SK-N-SH (cell line): Measurements from ENCODE around the gene USP4. TPM values are rescaled to one million over a fixed set of nuclear protein-coding genes. Genes with fewer than 3 reads are reported as not detected.

Experiments used
- CTCF ChIA-PET: fragments of 300-600, 350-600 bp; formaldehyde crosslinking; extraction: SDS; loops from one replicate; lab custom pipeline; 2021; lab: Yijun Ruan, JAX
- POLR2A ChIA-PET: fragments of 350-600 bp; sonication (Branson Sonifier 250); formaldehyde crosslinking; extraction: SDS; loops from one replicate; lab custom pipeline; 2020; ENCODE audit warnings: antibody characterized with exemption, inconsistent platforms; lab: Yijun Ruan, JAX
- DNase-seq: peaks from one replicate; pipeline ENCODE4 v3.0.0; 2012
- H2AFZ ChIP-seq: fragments of 200-600 bp; sonication (generic); 2 replicates; pipeline ENCODE4 v1.8.1; 2016; ENCODE audit warnings: antibody characterized with exemption, mild to moderate bottlenecking, low read depth
- H3F3A ChIP-seq: fragments of 200-600 bp; sonication (generic); replicated peaks from 2 replicates; pipeline ENCODE3; 2016; ENCODE audit warnings: antibody characterized with exemption, mild to moderate bottlenecking; ENCODE audit not compliant: insufficient read depth
- H3K27ac ChIP-seq, 2 experiments: fragments of 200-500 bp in 1 of 2; fragments of 200-600 bp in 1 of 2; sonication (Bioruptor generic) in 1 of 2; sonication (generic), shearing (Covaris generic) in 1 of 2; 2 replicates each; pipeline versions ENCODE4 v1.5.1 to v1.6.1; 2014 to 2016; ENCODE audit warnings: low read depth in 2 of 2, inconsistent platforms in 1 of 2, low read length in 1 of 2, mild to moderate bottlenecking in 1 of 2, mixed read lengths in 1 of 2
- H3K27me3 ChIP-seq: fragments of 200-600 bp; sonication (generic), shearing (Covaris generic); 2 replicates; pipeline ENCODE4 v1.6.1; 2016; ENCODE audit warnings: mixed run types; ENCODE audit not compliant: insufficient read depth
- H3K36me3 ChIP-seq, 2 experiments: fragments of 200-500 bp in 1 of 2; fragments of 200-600 bp in 1 of 2; sonication (Bioruptor generic) in 1 of 2; sonication (generic) in 1 of 2; replicated peaks in 1 of 2; 2 replicates each; pipeline versions ENCODE3 to v1.5.1; 2014 to 2016; ENCODE audit warnings: low read length in 1 of 2, mild to moderate bottlenecking in 1 of 2; ENCODE audit not compliant: insufficient read depth in 2 of 2, control insufficient read depth in 1 of 2
- H3K4me1 ChIP-seq, 2 experiments: fragments of 200-500 bp in 1 of 2; fragments of 200-600 bp in 1 of 2; sonication (Bioruptor generic) in 1 of 2; sonication (generic), shearing (Covaris generic) in 1 of 2; 2 replicates each; pipeline versions ENCODE4 v1.5.1 to v1.6.1; 2014 to 2016; ENCODE audit warnings: low read depth in 1 of 2, low read length in 1 of 2, mixed run types in 1 of 2; ENCODE audit not compliant: insufficient read depth in 2 of 2, control insufficient read depth in 1 of 2
- H3K4me2 ChIP-seq: fragments of 200-600 bp; sonication (generic), shearing (Covaris generic); 2 replicates; pipeline ENCODE4 v1.6.1; 2017; ENCODE audit warnings: mixed run types
- H3K4me3 ChIP-seq, 2 experiments: fragments of 200-500 bp in 1 of 2; fragments of 200-600 bp in 1 of 2; sonication (Bioruptor generic) in 1 of 2; sonication (generic), shearing (Covaris generic) in 1 of 2; 2 replicates each; pipeline versions ENCODE4 v1.5.1 to v1.8.1; 2014 to 2016; ENCODE audit warnings: low read depth in 2 of 2, inconsistent platforms in 1 of 2, low read length in 1 of 2, mild to moderate bottlenecking in 1 of 2, mixed read lengths in 1 of 2, moderate library complexity in 1 of 2
- H3K79me2 ChIP-seq: fragments of 200-600 bp; sonication (generic); 2 replicates; pipeline ENCODE4 v1.8.1; 2017; ENCODE audit warnings: mild to moderate bottlenecking; ENCODE audit not compliant: insufficient read depth
- H3K9ac ChIP-seq: fragments of 200-600 bp; sonication (generic); 2 replicates; pipeline ENCODE4 v1.6.1; 2017; ENCODE audit warnings: mixed run types
- H3K9me2 ChIP-seq: fragments of 200-600 bp; sonication (generic); 2 replicates; pipeline ENCODE4 v1.6.1; 2017; ENCODE audit warnings: mixed run types
- H3K9me3 ChIP-seq: fragments of 200-600 bp; sonication (generic); 2 replicates; pipeline ENCODE4 v1.6.1; 2017; ENCODE audit warnings: mixed run types, mild to moderate bottlenecking, moderate library complexity
- H4K20me1 ChIP-seq: fragments of 200-600 bp; sonication (generic); 2 replicates; pipeline ENCODE4 v1.6.1; 2017; ENCODE audit warnings: mild to moderate bottlenecking, mixed run types; ENCODE audit not compliant: insufficient read depth
- FOSL2 ChIP-seq: IDR thresholded peaks from 2 replicates; pipeline ENCODE4 v1.4.0; 2012; ENCODE audit warnings: low read depth, mild to moderate bottlenecking, moderate library complexity, borderline replicate concordance
- JUND ChIP-seq: IDR thresholded peaks from 2 replicates; pipeline ENCODE4 v1.4.0; 2012
- MEF2A ChIP-seq: IDR thresholded peaks from 2 replicates; pipeline ENCODE4 v1.4.0; 2012; ENCODE audit warnings: low read depth, borderline replicate concordance
- NFIC ChIP-seq: IDR thresholded peaks from 2 replicates; pipeline ENCODE4 v1.4.0; 2012; ENCODE audit warnings: borderline replicate concordance
- POLR2AphosphoS5 ChIP-seq: IDR thresholded peaks from 2 replicates; pipeline ENCODE4 v1.6.1; 2012; ENCODE audit warnings: low read depth, low read length
- RAD21 ChIP-seq: IDR thresholded peaks from 2 replicates; pipeline ENCODE4 v1.6.1; 2012; ENCODE audit warnings: mild to moderate bottlenecking, low read length
- RCOR1 ChIP-seq: fragments of 150-350 bp; IDR thresholded peaks from 2 replicates; pipeline ENCODE4 v1.6.1; 2017; ENCODE audit warnings: antibody characterized with exemption, low read length
- REST ChIP-seq: IDR thresholded peaks from 2 replicates; pipeline ENCODE4 v1.6.1; 2012; ENCODE audit warnings: mild to moderate bottlenecking, low read depth, low read length, moderate library complexity
- RFX5 ChIP-seq: IDR thresholded peaks from 2 replicates; pipeline ENCODE4 v1.6.1; 2012; ENCODE audit warnings: mild to moderate bottlenecking, improper control_type of control experiment, low read length
- TAF1 ChIP-seq: IDR thresholded peaks from 2 replicates; pipeline ENCODE4 v1.6.1; 2012; ENCODE audit warnings: low read depth, mild to moderate bottlenecking, low read length, moderate library complexity, borderline replicate concordance
- TCF12 ChIP-seq: IDR thresholded peaks from 2 replicates; pipeline ENCODE4 v1.4.0; 2012
- USF1 ChIP-seq: IDR thresholded peaks from 2 replicates; pipeline ENCODE4 v1.4.0; 2012; ENCODE audit warnings: low read depth, borderline replicate concordance
- YY1 ChIP-seq: IDR thresholded peaks from 2 replicates; pipeline ENCODE4 v1.4.0; 2012; ENCODE audit warnings: low read depth, mild to moderate bottlenecking
- ZBTB33 ChIP-seq: IDR thresholded peaks from 2 replicates; pipeline ENCODE4 v1.4.0; 2012; ENCODE audit warnings: low read depth, borderline replicate concordance
- WGBS: methylation state at CpG from one replicate; pipeline ENCODE4 v1.1.6; 2017; ENCODE audit warnings: low lambda C conversion rate; 5-methylcytosine and 5-hydroxymethylcytosine counted together
- polyA plus RNA-seq, 3 experiments: library from polyadenylated mRNA; depleted of rRNA; stranded (reverse); fragments of >200 nt; gene quantifications; 2 replicates each; pipeline ENCODE4 v1.2.3, GENCODE V29; 2012
- TF ChIP-seq, protein P1 (sequence below): IDR thresholded peaks from 2 replicates; pipeline ENCODE4; 2012
- TF ChIP-seq, protein P2 (sequence below): fragments of 200-600 bp; sonication (generic); IDR thresholded peaks from 2 replicates; pipeline ENCODE4 v1.6.1; 2017; ENCODE audit warnings: antibody characterized with exemption, mild to moderate bottlenecking, moderate library complexity

The USP4 gene
- polyA plus RNA-seq, 1 of the 3 experiments (the other 2 are of a cell fraction), result 33.2 TPM

DNA sequence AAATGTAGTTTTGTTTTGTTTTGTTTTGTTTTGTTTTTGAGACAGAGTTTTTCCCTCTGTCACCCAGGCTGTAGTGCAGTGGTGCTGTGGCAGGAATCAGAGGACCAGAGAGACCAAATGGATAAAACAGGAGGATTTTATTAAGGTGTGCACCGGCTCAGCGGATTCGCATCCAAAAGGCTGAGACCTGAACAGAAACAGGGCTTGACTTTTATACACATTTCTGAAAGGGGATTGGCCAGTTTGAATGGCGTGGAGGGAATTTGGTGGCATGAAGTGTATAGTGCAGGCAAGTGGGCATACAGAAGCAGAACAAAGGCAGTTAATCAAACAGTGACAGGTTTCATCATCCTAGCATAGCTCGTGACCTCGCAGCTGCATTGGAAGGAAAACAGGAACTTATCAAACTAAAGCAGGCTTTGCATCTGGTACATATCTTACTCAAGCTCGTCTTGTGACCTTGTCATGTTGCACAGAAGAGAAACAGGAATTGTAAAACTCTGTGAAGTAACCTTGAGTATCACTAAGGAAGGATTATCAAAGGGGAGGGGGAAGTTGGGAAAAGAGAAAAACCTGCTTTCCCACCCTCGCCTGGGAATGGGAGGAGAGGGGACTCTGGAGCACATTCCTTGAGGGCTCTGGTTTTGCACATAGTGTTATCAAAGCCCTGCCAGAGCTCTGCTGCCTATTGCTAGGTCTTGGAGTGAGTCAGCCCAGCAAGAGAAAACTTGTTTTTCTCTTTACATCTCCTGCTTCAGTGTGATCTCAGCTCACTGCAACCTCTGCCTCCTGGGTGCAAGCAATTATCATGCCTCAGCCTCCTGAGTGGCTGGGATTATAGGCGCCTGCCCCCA is 101.4 kb downstream of the USP4 start:
- POLR2A ChIA-PET, result no interaction called here
- H3K4me3 ChIP-seq, result no peak overlapping the region
- H3K9ac ChIP-seq, result no peak overlapping the region
- H3K9me3 ChIP-seq, result peaks cover 3% of the 10 kb centered on the region; the same call in 1 of the 2 replicates
- H3K4me1 ChIP-seq, result no peaks in the 10 kb centered on the region
- CTCF ChIA-PET, result no interaction called here
- H4K20me1 ChIP-seq, result no peaks in the 10 kb centered on the region
- no peak for DNase-seq
- no peak overlapping the region for H3K27ac ChIP-seq
- no peaks in the 10 kb centered on the region for H3K27me3 ChIP-seq
- TF ChIP-seq YY1, result no peak
- no peak for TF ChIP-seq RAD21
- TF ChIP-seq POLR2AphosphoS5, result no peak
- no peak for TF ChIP-seq FOSL2
- no peak for TF ChIP-seq USF1
- TF ChIP-seq, protein P1, sequence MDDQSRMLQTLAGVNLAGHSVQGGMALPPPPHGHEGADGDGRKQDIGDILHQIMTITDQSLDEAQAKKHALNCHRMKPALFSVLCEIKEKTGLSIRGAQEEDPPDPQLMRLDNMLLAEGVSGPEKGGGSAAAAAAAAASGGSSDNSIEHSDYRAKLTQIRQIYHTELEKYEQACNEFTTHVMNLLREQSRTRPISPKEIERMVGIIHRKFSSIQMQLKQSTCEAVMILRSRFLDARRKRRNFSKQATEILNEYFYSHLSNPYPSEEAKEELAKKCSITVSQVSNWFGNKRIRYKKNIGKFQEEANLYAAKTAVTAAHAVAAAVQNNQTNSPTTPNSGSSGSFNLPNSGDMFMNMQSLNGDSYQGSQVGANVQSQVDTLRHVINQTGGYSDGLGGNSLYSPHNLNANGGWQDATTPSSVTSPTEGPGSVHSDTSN, result no peak
- TF ChIP-seq TCF12, result no peak
- H3K9me2 ChIP-seq, result no peaks in the 10 kb centered on the region
- no peaks in the 10 kb centered on the region for H3F3A ChIP-seq
- H3K36me3 ChIP-seq, result no peaks in the 10 kb centered on the region
- no peak overlapping the region for H2AFZ ChIP-seq
- no peaks in the 10 kb centered on the region for H3K79me2 ChIP-seq
- WGBS, result 62% methylated on average over 9 of the region's 9 CpGs
- H3K4me2 ChIP-seq, result no peak overlapping the region

DNA sequence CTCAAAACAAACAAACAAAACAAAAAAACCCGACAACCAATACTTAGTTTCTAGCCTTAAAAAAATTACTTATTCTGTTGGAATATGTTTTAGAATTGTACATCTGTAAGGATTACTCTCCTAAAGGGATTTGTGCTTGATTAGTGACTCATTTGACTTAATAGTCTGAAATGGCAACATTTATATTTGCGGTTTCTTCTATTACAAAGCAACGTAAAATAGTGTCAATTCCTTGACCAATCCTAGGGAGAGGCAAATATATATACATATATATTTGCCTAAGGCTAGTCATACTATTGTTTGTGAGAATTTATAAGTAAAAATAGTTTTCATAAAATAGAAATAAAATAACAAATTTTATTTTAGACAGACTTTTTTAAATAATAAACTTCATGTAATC is 102.5 kb downstream of the USP4 start:
- H3K27ac ChIP-seq, result no peak overlapping the region
- ChIA-PET CTCF (no interaction called here), POLR2A (no interaction called here)
- no peak overlapping the region for H3K9ac ChIP-seq
- H4K20me1 ChIP-seq, result no peaks in the 10 kb centered on the region
- H3K36me3 ChIP-seq, result no peaks in the 10 kb centered on the region
- WGBS, result 77% methylated on average over 3 of the region's 3 CpGs
- H2AFZ ChIP-seq, result no peak overlapping the region
- H3F3A ChIP-seq, result no peaks in the 10 kb centered on the region
- H3K9me2 ChIP-seq, result no peaks in the 10 kb centered on the region
- no peak overlapping the region for H3K4me3 ChIP-seq
- H3K79me2 ChIP-seq, result no peaks in the 10 kb centered on the region
- H3K9me3 ChIP-seq, result peaks cover 7% of the 10 kb centered on the region; the same call in 1 of the 2 replicates
- no peak for DNase-seq
- no peaks in the 10 kb centered on the region for H3K4me1 ChIP-seq
- no peaks in the 10 kb centered on the region for H3K27me3 ChIP-seq
- H3K4me2 ChIP-seq, result no peak overlapping the region
- TF ChIP-seq MEF2A (no peak), RFX5 (no peak), JUND (no peak), RCOR1 (no peak), NFIC (no peak), ZBTB33 (no peak), POLR2AphosphoS5 (no peak), TAF1 (no peak), REST (no peak)
- TF ChIP-seq, protein P1, result no peak
- TF ChIP-seq, protein P2, sequence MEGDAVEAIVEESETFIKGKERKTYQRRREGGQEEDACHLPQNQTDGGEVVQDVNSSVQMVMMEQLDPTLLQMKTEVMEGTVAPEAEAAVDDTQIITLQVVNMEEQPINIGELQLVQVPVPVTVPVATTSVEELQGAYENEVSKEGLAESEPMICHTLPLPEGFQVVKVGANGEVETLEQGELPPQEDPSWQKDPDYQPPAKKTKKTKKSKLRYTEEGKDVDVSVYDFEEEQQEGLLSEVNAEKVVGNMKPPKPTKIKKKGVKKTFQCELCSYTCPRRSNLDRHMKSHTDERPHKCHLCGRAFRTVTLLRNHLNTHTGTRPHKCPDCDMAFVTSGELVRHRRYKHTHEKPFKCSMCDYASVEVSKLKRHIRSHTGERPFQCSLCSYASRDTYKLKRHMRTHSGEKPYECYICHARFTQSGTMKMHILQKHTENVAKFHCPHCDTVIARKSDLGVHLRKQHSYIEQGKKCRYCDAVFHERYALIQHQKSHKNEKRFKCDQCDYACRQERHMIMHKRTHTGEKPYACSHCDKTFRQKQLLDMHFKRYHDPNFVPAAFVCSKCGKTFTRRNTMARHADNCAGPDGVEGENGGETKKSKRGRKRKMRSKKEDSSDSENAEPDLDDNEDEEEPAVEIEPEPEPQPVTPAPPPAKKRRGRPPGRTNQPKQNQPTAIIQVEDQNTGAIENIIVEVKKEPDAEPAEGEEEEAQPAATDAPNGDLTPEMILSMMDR, result no peak
